IPS DF 4.7 (cell line): ENCODE data around the gene UBE2M.

ENCODE experiments used
- DNase-seq: peaks from one replicate; pipeline ENCODE4 v3.0.0-alpha.2; 2013; ENCODE audit warnings: low spot score; ENCODE audit errors: extremely low read depth

UBE2M gene

GRCh38 chr19:58571575-58571947, 13.2 kb upstream of the UBE2M start:
- no peak for DNase-seq

GRCh38 chr19:58570770-58571574, 12.6 kb upstream of the UBE2M start:
- DNase-seq = no peak

- DNase-seq = no peak
These were observed 11.7 kb upstream of the UBE2M start for GRCh38 chr19:58569943-58570670.

- no peak for DNase-seq
These were observed 11.0 kb upstream of the UBE2M start for GRCh38 chr19:58569191-58569942.

GRCh38 chr19:58568453-58569130, 10.2 kb upstream of the UBE2M start:
- no peak for DNase-seq

- no peak for DNase-seq
These were observed 8.6 kb upstream of the UBE2M start for GRCh38 chr19:58566989-58567388.

- no peak for DNase-seq
These were observed 5.4 kb upstream of the UBE2M start for GRCh38 chr19:58563823-58564222.

- DNase-seq = no peak
These were observed 4.7 kb upstream of the UBE2M start for GRCh38 chr19:58563034-58563573.

GRCh38 chr19:58562122-58563033, 4.0 kb upstream of the UBE2M start:
- DNase-seq = no peak

GRCh38 chr19:58561373-58562121, 3.1 kb upstream of the UBE2M start:
- no peak for DNase-seq

GRCh38 chr19:58560921-58561320, 2.5 kb upstream of the UBE2M start:
- no peak for DNase-seq

GRCh38 chr19:58560007-58560887, 1.8 kb upstream of the UBE2M start:
- no peak for DNase-seq

- no peak for DNase-seq
These were observed 1.0 kb upstream of the UBE2M start for GRCh38 chr19:58559275-58560006.

GRCh38 chr19:58558623-58559274, 338 bp upstream of the UBE2M start:
- no peak for DNase-seq

GRCh38 chr19:58557221-58558065, 968 bp downstream of the UBE2M start:
- DNase-seq = no peak

GRCh38 chr19:58556622-58557220, 1.7 kb downstream of the UBE2M start:
- DNase-seq = no peak
